Measurements from ENCODE around the gene AQR.

Gene AQR

DNA sequence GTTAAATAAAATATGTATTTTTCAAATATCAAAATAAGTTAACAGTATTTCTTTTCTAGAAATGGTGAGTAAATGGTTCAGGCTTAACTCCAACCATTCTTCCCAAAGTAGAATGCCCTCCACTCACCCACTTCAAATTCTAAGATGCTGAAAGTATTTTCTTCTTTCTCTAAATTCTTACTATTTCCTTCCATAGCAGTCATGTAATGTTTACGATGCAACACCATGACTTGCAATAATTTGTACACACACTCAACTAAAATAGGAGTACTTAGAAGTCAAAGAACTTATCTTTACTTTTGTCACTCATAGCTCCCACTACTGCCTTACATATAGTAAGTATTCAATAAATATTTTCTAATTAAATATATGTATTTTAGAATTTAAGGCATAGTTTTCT is 65.0 kb downstream of the AQR start:
- Histone ChIP-seq H3K9ac (ENCODE audit: low read depth, low read length) (no peak overlapping the region), H3K36me3 (ENCODE audit: insufficient read depth, low read depth, low read length) (peaks cover 90% of the 10 kb centered on the region), H3K4me3 (ENCODE audit: low read length) (no peak overlapping the region), H3K4me1 (ENCODE audit: insufficient read depth, low read length) (no peaks in the 10 kb centered on the region), H3K27me3 (ENCODE audit: insufficient read depth, low read length) (no peaks in the 10 kb centered on the region), H3K27ac (ENCODE audit: low read length) (no peak overlapping the region), H3K9me3 (ENCODE audit: insufficient read depth, low read depth, low read length) (no peaks in the 10 kb centered on the region)

DNA sequence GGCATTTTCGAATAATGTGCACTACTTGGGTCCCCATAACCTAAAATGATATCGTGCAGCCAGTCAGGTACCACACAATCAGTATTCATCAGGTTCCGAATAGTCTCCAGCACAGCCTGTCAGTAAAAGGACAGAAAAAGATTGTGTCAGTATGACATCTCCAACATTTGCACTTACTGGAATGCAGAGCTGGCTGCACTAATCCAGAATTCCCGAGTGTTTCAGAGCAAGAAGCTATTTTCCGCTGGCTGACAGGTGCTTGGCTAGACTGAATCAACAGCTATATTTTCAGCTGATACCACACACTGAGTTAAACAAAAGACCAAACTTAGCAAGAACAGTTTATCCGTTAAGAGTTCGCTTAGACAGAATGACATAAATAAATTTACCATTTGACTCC is 68.8 kb downstream of the AQR start:
- peaks cover 84% of the 10 kb centered on the region for H3K36me3 ChIP-seq (ENCODE audit: insufficient read depth, low read depth, low read length)
- H3K9me3 ChIP-seq (ENCODE audit: insufficient read depth, low read depth, low read length): no peaks in the 10 kb centered on the region
- no peak overlapping the region for H3K9ac ChIP-seq (ENCODE audit: low read depth, low read length)
- H3K4me3 ChIP-seq (ENCODE audit: low read length): no peak overlapping the region
- H3K27ac ChIP-seq (ENCODE audit: low read length): no peak overlapping the region
- no peaks in the 10 kb centered on the region for H3K27me3 ChIP-seq (ENCODE audit: insufficient read depth, low read length)
- no peaks in the 10 kb centered on the region for H3K4me1 ChIP-seq (ENCODE audit: insufficient read depth, low read length)

- H3K4me1 ChIP-seq (ENCODE audit: insufficient read depth, low read length): no peaks in the 10 kb centered on the region
- H3K36me3 ChIP-seq (ENCODE audit: insufficient read depth, low read depth, low read length): peaks cover 84% of the 10 kb centered on the region
- no peak overlapping the region for H3K9ac ChIP-seq (ENCODE audit: low read depth, low read length)
- H3K27ac ChIP-seq (ENCODE audit: low read length): no peak overlapping the region
- H3K4me3 ChIP-seq (ENCODE audit: low read length): no peak overlapping the region
- peaks cover 24% of the 10 kb centered on the region for H3K9me3 ChIP-seq (ENCODE audit: insufficient read depth, low read depth, low read length)
- no peaks in the 10 kb centered on the region for H3K27me3 ChIP-seq (ENCODE audit: insufficient read depth, low read length)
Observed at GRCh38 chr15:34896183-34896582, 73.4 kb downstream of the AQR start.

DNA sequence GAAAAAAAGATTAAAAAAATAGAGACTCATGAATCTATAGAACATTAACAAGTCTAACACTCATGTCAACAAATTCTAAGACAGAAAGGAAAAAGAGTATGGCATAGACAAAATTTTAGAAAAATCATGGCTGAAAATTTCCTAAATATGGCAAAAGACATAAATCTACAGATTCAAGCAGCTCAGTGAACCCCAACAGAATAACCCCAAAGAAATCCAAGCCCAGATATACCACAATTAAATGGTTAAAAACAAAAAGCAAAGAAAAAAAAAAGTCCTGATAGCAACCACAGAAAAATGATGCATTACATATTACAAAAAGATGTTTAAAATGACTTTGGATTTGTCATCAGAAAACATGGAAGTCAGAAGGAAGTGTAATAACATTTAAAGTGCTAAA is 75.6 kb downstream of the AQR start:
- Histone ChIP-seq H3K27me3 (ENCODE audit: insufficient read depth, low read length) (no peaks in the 10 kb centered on the region), H3K27ac (ENCODE audit: low read length) (no peak overlapping the region), H3K36me3 (ENCODE audit: insufficient read depth, low read depth, low read length) (peaks cover 84% of the 10 kb centered on the region), H3K4me1 (ENCODE audit: insufficient read depth, low read length) (no peaks in the 10 kb centered on the region), H3K9me3 (ENCODE audit: insufficient read depth, low read depth, low read length) (peaks cover 24% of the 10 kb centered on the region), H3K4me3 (ENCODE audit: low read length) (no peak overlapping the region), H3K9ac (ENCODE audit: low read depth, low read length) (no peak overlapping the region)

GRCh38 chr15:34892963-34893591 is 76.5 kb downstream of the AQR start:
- H3K9me3 ChIP-seq (ENCODE audit: insufficient read depth, low read depth, low read length): peaks cover 24% of the 10 kb centered on the region
- no peak overlapping the region for H3K4me3 ChIP-seq (ENCODE audit: low read length)
- no peak overlapping the region for H3K27ac ChIP-seq (ENCODE audit: low read length)
- no peak overlapping the region for H3K9ac ChIP-seq (ENCODE audit: low read depth, low read length)
- H3K4me1 ChIP-seq (ENCODE audit: insufficient read depth, low read length): no peaks in the 10 kb centered on the region
- H3K27me3 ChIP-seq (ENCODE audit: insufficient read depth, low read length): no peaks in the 10 kb centered on the region
- peaks cover 89% of the 10 kb centered on the region for H3K36me3 ChIP-seq (ENCODE audit: insufficient read depth, low read depth, low read length)

DNA sequence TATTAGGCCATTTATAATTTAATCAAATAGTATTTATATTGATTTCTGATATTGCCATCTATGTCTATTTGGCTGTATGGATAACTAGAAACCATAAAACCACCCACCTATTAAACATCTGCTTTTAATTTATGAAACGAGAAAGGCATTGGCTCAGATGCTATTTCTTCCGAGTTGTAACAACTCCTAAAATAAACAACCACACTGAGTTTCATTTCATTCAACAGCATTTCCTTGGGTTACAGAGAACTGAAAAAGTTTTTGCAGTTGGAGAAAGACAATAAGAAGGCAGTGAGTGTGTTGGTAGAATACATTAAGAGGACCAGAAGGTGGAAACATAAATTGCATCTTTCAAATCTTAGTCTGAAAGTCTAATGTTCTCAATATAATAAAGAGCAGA is 79.1 kb downstream of the AQR start:
- H3K36me3 ChIP-seq (ENCODE audit: insufficient read depth, low read depth, low read length): peaks cover 84% of the 10 kb centered on the region

DNA sequence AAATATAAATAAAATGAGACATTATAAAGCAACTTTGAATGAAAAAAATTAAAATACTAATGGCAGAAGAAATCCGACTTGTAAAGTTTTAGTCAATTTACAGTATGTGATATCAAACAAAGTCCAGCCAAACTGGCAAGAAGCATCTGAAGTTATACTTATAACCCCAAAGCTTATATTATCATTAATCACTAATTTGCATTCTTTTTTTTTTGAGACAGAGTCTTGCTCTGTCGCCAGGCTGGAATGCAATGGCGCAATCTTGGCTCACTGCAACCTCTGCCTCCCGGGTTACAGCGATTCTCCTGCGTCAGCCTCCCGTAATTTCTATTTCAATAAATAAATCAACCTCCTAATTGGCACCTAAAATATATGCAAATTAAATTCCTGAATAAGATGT is 80.1 kb downstream of the AQR start:
- Histone ChIP-seq H3K9me3 (ENCODE audit: insufficient read depth, low read depth, low read length) (peaks cover 24% of the 10 kb centered on the region), H3K27me3 (ENCODE audit: insufficient read depth, low read length) (no peaks in the 10 kb centered on the region), H3K27ac (ENCODE audit: low read length) (no peak overlapping the region), H3K4me3 (ENCODE audit: low read length) (no peak overlapping the region), H3K4me1 (ENCODE audit: insufficient read depth, low read length) (no peaks in the 10 kb centered on the region), H3K36me3 (ENCODE audit: insufficient read depth, low read depth, low read length) (peaks cover 87% of the 10 kb centered on the region), H3K9ac (ENCODE audit: low read depth, low read length) (no peak overlapping the region)

More for the DNA sequence above, 79.1 kb downstream of the AQR start:
- Histone ChIP-seq H3K27me3 (ENCODE audit: insufficient read depth, low read length) (no peaks in the 10 kb centered on the region), H3K9ac (ENCODE audit: low read depth, low read length) (no peak overlapping the region), H3K27ac (ENCODE audit: low read length) (no peak overlapping the region), H3K4me1 (ENCODE audit: insufficient read depth, low read length) (no peaks in the 10 kb centered on the region), H3K4me3 (ENCODE audit: low read length) (no peak overlapping the region), H3K9me3 (ENCODE audit: insufficient read depth, low read depth, low read length) (peaks cover 24% of the 10 kb centered on the region)

GRCh38 chr15:34886134-34886533 is 83.4 kb downstream of the AQR start:
- no peaks in the 10 kb centered on the region for H3K4me1 ChIP-seq (ENCODE audit: insufficient read depth, low read length)
- no peak overlapping the region for H3K27ac ChIP-seq (ENCODE audit: low read length)
- H3K9me3 ChIP-seq (ENCODE audit: insufficient read depth, low read depth, low read length): no peaks in the 10 kb centered on the region
- H3K36me3 ChIP-seq (ENCODE audit: insufficient read depth, low read depth, low read length): peaks cover 87% of the 10 kb centered on the region
- H3K4me3 ChIP-seq (ENCODE audit: low read length): no peak overlapping the region
- H3K27me3 ChIP-seq (ENCODE audit: insufficient read depth, low read length): no peaks in the 10 kb centered on the region
- H3K9ac ChIP-seq (ENCODE audit: low read depth, low read length): no peak overlapping the region

DNA sequence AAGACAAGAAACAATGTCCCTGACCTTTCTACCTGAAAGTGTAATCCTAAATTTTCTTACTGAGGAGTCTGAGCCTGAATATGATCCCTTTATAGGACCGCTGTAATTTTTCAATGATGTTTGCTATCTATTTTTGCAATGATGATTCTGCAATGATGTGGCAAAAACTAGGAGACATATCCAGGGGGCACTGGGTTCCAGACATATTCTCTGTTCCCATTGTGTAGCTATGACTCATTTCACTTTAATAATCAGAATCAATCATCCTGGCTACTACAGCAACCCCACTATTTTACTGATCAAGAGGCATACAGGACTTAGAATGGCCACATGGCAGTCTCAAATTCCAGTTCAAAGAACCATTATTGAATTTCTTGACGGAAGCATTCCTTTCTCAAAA is 85.9 kb downstream of the AQR start:
- Histone ChIP-seq H3K36me3 (ENCODE audit: insufficient read depth, low read depth, low read length) (peaks cover 83% of the 10 kb centered on the region), H3K27me3 (ENCODE audit: insufficient read depth, low read length) (no peaks in the 10 kb centered on the region), H3K4me1 (ENCODE audit: insufficient read depth, low read length) (no peaks in the 10 kb centered on the region), H3K9ac (ENCODE audit: low read depth, low read length) (no peak overlapping the region), H3K9me3 (ENCODE audit: insufficient read depth, low read depth, low read length) (no peaks in the 10 kb centered on the region), H3K27ac (ENCODE audit: low read length) (no peak overlapping the region), H3K4me3 (ENCODE audit: low read length) (no peak overlapping the region)

DNA sequence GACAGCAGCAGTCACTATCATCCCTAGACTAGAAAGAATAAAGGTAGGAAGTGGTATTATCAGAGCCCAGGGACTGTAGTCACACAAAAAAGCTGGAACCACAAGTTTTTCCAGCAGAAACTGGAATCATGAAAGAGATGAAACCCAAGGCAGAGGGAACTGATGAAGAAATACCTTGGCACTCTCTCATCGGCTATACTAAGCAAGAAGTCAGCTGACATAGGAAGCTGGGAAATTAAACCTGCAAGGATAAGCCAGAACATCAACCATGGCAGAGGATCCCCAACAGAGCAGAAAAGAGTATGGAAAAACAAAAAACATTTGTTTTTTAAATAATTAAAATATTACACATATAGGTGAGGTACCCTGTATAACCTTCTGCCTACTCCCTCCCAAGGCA is 86.5 kb downstream of the AQR start:
- Histone ChIP-seq H3K9me3 (ENCODE audit: insufficient read depth, low read depth, low read length) (no peaks in the 10 kb centered on the region), H3K4me3 (ENCODE audit: low read length) (no peak overlapping the region), H3K27me3 (ENCODE audit: insufficient read depth, low read length) (no peaks in the 10 kb centered on the region), H3K4me1 (ENCODE audit: insufficient read depth, low read length) (no peaks in the 10 kb centered on the region), H3K36me3 (ENCODE audit: insufficient read depth, low read depth, low read length) (peaks cover 83% of the 10 kb centered on the region), H3K27ac (ENCODE audit: low read length) (no peak overlapping the region), H3K9ac (ENCODE audit: low read depth, low read length) (no peak overlapping the region)

DNA sequence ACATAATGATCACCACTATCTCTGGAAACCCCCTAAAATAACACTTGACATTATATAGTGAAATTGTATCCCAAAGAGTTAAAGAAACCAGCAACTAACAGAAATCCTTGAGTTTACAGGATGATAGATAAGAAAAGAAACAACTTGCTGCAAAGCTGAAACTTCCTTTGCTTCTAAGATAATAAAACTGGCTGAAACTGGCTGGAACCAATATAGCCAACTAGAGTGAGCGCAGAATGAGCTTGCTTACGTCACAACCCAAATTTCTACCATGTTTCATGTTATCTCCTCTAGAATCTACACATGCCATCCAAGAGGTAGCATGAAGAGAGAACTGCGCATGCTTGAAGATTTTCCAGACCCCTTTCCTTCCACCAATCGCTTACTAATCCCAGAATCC is 90.4 kb downstream of the AQR start:
- peaks cover 66% of the 10 kb centered on the region for H3K36me3 ChIP-seq (ENCODE audit: insufficient read depth, low read depth, low read length)

GRCh38 chr15:34876640-34877039 is 92.9 kb downstream of the AQR start:
- H3K4me1 ChIP-seq (ENCODE audit: insufficient read depth, low read length): no peaks in the 10 kb centered on the region
- no peak overlapping the region for H3K4me3 ChIP-seq (ENCODE audit: low read length)
- H3K27me3 ChIP-seq (ENCODE audit: insufficient read depth, low read length): no peaks in the 10 kb centered on the region
- no peak overlapping the region for H3K27ac ChIP-seq (ENCODE audit: low read length)
- H3K36me3 ChIP-seq (ENCODE audit: insufficient read depth, low read depth, low read length): peaks cover 64% of the 10 kb centered on the region
- H3K9ac ChIP-seq (ENCODE audit: low read depth, low read length): no peak overlapping the region
- H3K9me3 ChIP-seq (ENCODE audit: insufficient read depth, low read depth, low read length): no peaks in the 10 kb centered on the region

More for the DNA sequence above, 90.4 kb downstream of the AQR start:
- H3K9me3 ChIP-seq (ENCODE audit: insufficient read depth, low read depth, low read length): no peaks in the 10 kb centered on the region
- no peaks in the 10 kb centered on the region for H3K27me3 ChIP-seq (ENCODE audit: insufficient read depth, low read length)
- H3K27ac ChIP-seq (ENCODE audit: low read length): no peak overlapping the region
- no peak overlapping the region for H3K4me3 ChIP-seq (ENCODE audit: low read length)
- H3K4me1 ChIP-seq (ENCODE audit: insufficient read depth, low read length): no peaks in the 10 kb centered on the region
- no peak overlapping the region for H3K9ac ChIP-seq (ENCODE audit: low read depth, low read length)
